Chondrocyte (in vitro differentiated cells): ENCODE data around the gene SDC1. TPM values are rescaled to one million over a fixed set of nuclear protein-coding genes. Genes with fewer than 3 reads are reported as not detected.

Experiments
- DNase-seq: peaks from one replicate; pipeline ENCODE4 v3.0.0; 2021; ENCODE audit warnings: mixed read lengths, low spot score
- H3K27ac Mint-ChIP-seq: one replicate; pipeline ENCODE4 v1.8.0; 2021; ENCODE audit warnings: mild to moderate bottlenecking, moderate library complexity, mixed read lengths; ENCODE audit not compliant: unreplicated experiment
- H3K27me3 Mint-ChIP-seq: 2 replicates; pipeline ENCODE4 v1.8.0; 2021; ENCODE audit warnings: low read depth, mixed read lengths
- H3K36me3 Mint-ChIP-seq: 2 replicates; pipeline ENCODE4 v1.8.0; 2021; ENCODE audit warnings: low read depth, mixed read lengths
- H3K4me1 Mint-ChIP-seq: 2 replicates; pipeline ENCODE4 v1.8.0; 2021; ENCODE audit warnings: low read depth, mild to moderate bottlenecking, mixed read lengths
- H3K4me3 Mint-ChIP-seq: one replicate; pipeline ENCODE4 v1.8.0; 2021; ENCODE audit warnings: mild to moderate bottlenecking, moderate library complexity, mixed read lengths; ENCODE audit not compliant: unreplicated experiment
- H3K9me3 Mint-ChIP-seq: 2 replicates; pipeline ENCODE4 v1.8.0; 2021; ENCODE audit warnings: low read depth, mixed read lengths
- total RNA-seq: library from RNA; stranded (reverse); gene quantifications from 3 replicates; pipeline ENCODE4 v1.2.1, GENCODE V29; 2021
- TF ChIP-seq, protein P1 (sequence below): fragments of 200-600 bp; sonication (generic); IDR thresholded peaks from 2 replicates; pipeline ENCODE4 v1.5.0; 2021; ENCODE audit warnings: antibody characterized with exemption, mild to moderate bottlenecking, moderate library complexity

Gene SDC1
- total RNA-seq, 1 donor from 2014 or later, result 13.2 TPM

DNA sequence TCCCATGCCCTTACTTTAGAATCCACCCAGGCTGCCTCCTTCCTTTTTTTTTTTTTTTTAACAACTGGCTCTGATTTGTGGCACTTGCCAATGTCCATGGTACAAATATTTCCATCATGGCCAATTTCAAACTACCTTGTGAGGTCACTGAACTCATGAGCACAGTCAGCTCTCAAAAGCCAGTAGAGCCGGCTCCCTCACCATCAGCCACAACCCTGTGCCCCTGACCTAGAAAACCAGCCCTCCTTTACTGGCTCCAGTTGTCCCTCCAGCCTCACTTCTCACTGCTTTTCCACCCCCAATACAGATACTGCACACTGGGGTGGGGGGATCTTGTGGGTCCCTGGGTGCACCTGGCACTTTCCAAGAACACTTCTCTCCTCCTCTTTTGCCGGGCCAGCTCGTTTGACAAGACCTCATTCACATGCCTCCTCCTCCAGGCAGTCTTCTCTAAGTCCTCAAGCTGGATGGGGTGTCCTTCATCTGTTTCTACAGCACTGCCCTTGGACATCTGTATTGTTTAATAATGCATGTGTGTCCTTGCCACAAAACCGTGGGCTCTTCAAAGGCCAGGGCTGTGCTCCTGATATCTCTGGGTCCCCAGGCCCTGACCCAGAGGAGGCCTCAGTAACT is 35.5 kb downstream of the SDC1 start:
- Mint-ChIP-seq H3K36me3 (no peaks in the 10 kb centered on the region), H3K27ac (no peak overlapping the region), H3K4me1 (peaks cover 21% of the 10 kb centered on the region), H3K27me3 (no peaks in the 10 kb centered on the region), H3K9me3 (no peaks in the 10 kb centered on the region), H3K4me3 (no peak overlapping the region)
- DNase-seq, result no peak
- TF ChIP-seq, protein P1, sequence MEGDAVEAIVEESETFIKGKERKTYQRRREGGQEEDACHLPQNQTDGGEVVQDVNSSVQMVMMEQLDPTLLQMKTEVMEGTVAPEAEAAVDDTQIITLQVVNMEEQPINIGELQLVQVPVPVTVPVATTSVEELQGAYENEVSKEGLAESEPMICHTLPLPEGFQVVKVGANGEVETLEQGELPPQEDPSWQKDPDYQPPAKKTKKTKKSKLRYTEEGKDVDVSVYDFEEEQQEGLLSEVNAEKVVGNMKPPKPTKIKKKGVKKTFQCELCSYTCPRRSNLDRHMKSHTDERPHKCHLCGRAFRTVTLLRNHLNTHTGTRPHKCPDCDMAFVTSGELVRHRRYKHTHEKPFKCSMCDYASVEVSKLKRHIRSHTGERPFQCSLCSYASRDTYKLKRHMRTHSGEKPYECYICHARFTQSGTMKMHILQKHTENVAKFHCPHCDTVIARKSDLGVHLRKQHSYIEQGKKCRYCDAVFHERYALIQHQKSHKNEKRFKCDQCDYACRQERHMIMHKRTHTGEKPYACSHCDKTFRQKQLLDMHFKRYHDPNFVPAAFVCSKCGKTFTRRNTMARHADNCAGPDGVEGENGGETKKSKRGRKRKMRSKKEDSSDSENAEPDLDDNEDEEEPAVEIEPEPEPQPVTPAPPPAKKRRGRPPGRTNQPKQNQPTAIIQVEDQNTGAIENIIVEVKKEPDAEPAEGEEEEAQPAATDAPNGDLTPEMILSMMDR, result no peak

- Mint-ChIP-seq H3K4me3 (no peak overlapping the region), H3K9me3 (no peaks in the 10 kb centered on the region), H3K36me3 (no peaks in the 10 kb centered on the region), H3K4me1 (peaks cover 26% of the 10 kb centered on the region), H3K27ac (no peak overlapping the region), H3K27me3 (no peaks in the 10 kb centered on the region)
- TF ChIP-seq, protein P1, result no peak
- no peak for DNase-seq
Measured at GRCh38 chr2:20188851-20189250, 36.1 kb downstream of the SDC1 start.

GRCh38 chr2:20188201-20188600 is 36.7 kb downstream of the SDC1 start:
- H3K9me3 Mint-ChIP-seq, result no peaks in the 10 kb centered on the region
- H3K27me3 Mint-ChIP-seq, result no peaks in the 10 kb centered on the region
- peaks cover 26% of the 10 kb centered on the region for H3K4me1 Mint-ChIP-seq
- no peak overlapping the region for H3K27ac Mint-ChIP-seq
- TF ChIP-seq, protein P1, result no peak
- no peak overlapping the region for H3K4me3 Mint-ChIP-seq
- no peak for DNase-seq
- H3K36me3 Mint-ChIP-seq, result no peaks in the 10 kb centered on the region

GRCh38 chr2:20187331-20187730 is 37.6 kb downstream of the SDC1 start:
- TF ChIP-seq, protein P1, result no peak
- Mint-ChIP-seq H3K36me3 (no peaks in the 10 kb centered on the region), H3K9me3 (no peaks in the 10 kb centered on the region), H3K27ac (no peak overlapping the region), H3K4me3 (no peak overlapping the region), H3K4me1 (peaks cover 31% of the 10 kb centered on the region), H3K27me3 (no peaks in the 10 kb centered on the region)
- no peak for DNase-seq

DNA sequence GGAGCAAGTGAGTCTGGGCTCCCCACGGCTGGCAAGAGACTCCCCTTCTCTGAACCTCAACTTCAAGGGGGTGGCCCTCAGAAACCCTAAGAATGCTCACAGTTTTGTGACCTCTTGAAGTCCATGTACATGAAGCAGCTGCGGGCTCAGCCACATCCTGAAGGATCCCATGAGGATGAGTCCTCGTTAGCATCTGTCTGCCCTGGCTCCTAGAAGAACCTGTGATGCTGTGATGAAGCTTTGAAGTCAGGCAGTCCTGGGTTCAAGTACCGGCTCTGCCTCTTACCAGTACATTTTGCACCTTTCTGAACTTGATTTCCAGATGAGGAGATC is 38.1 kb downstream of the SDC1 start:
- no peak overlapping the region for H3K27ac Mint-ChIP-seq
- TF ChIP-seq, protein P1, result no peak

More for the DNA sequence above, 38.1 kb downstream of the SDC1 start:
- no peaks in the 10 kb centered on the region for H3K27me3 Mint-ChIP-seq
- no peaks in the 10 kb centered on the region for H3K36me3 Mint-ChIP-seq
- H3K9me3 Mint-ChIP-seq, result no peaks in the 10 kb centered on the region
- H3K4me1 Mint-ChIP-seq, result peaks cover 35% of the 10 kb centered on the region
- no peak overlapping the region for H3K4me3 Mint-ChIP-seq
- no peak for DNase-seq
